Psoas muscle (tissue), 8 donors: ENCODE results near the gene SETX. TPM values are rescaled to one million over a fixed set of nuclear protein-coding genes. Genes with fewer than 3 reads are reported as not detected.

Experiments
- ATAC-seq, 4 donors: fragments of 200-7000 bp; cut with Tn5 transposase; one replicate each; pipeline ENCODE4 v1.9.1; 2020; ENCODE audit warnings: moderate library complexity in 3 of 4, mild to moderate bottlenecking in 2 of 4
- DNase-seq, 2 donors: peaks; one replicate each; pipeline ENCODE4 v3.0.0-alpha.2; 2020
- H3K27ac ChIP-seq: fragments of 200-600 bp; one replicate; pipeline ENCODE4 v1.8.0; 2022
- H3K27me3 ChIP-seq, 3 donors: fragments of 200-600 bp in 1 of 3; one replicate each; pipeline versions ENCODE4 v1.6.1 to v1.8.0; 2013 to 2022; ENCODE audit warnings: low read length in 2 of 3, mild to moderate bottlenecking in 2 of 3, moderate library complexity in 1 of 3; ENCODE audit not compliant: insufficient read depth in 3 of 3
- H3K36me3 ChIP-seq, 2 donors: fragments of 200-600 bp in 1 of 2; one replicate each; pipeline versions ENCODE4 v1.6.1 to v1.8.0; 2013 to 2022; ENCODE audit warnings: low read depth in 1 of 2, mild to moderate bottlenecking in 1 of 2, moderate library complexity in 1 of 2; ENCODE audit not compliant: insufficient read depth in 1 of 2
- H3K4me1 ChIP-seq: fragments of 200-600 bp; one replicate; pipeline ENCODE4 v1.8.0; 2022
- H3K4me3 ChIP-seq: fragments of 200-600 bp; one replicate; pipeline ENCODE4 v1.8.0; 2022; ENCODE audit warnings: mild to moderate bottlenecking
- H3K9me3 ChIP-seq: fragments of 200-600 bp; one replicate; pipeline ENCODE4 v1.8.0; 2022
- CTCF ChIP-seq: fragments of 200-600 bp; IDR thresholded peaks from one replicate; pipeline ENCODE4 v1.8.0; 2022; ENCODE audit warnings: antibody characterized with exemption
- WGBS, 3 donors: extraction: QIAGEN DNeasy Blood & Tissue Kit; methylation state at CpG; one replicate each; pipeline versions ENCODE4 v1.1.6 to v1.1.7; 2013; 5-methylcytosine and 5-hydroxymethylcytosine counted together
- intact Hi-C, 2 donors: fragments of 100-400 bp; cut with DNase I; formaldehyde crosslinking; loops; one replicate each; pipeline versions ENCODE4 v1.11.0 to v1.14.2; 2022
- polyA plus RNA-seq, 3 donors: library from polyadenylated mRNA; stranded (reverse); fragments of 200-250 nt; gene quantifications; one replicate each; pipeline ENCODE4 v1.2.3, GENCODE V29; 2013
- total RNA-seq, 4 donors: library from RNA; stranded (reverse); fragmentation: NEBNext Ultra II Directional in 2 of 4; extraction: Animal tissue kit (Norgen Biotek cat#: 25700) in 2 of 4; gene quantifications; one replicate each; pipeline versions ENCODE4 v1.2.1 to v1.2.4, GENCODE V29; 2021 to 2023
- donor health status: healthy with polysubstance abuse.
- donor health status: DM: no; HTN: no; CAD: no; lungs with moderate emphysema.
- donor health status: Bipolar disorder and iron deficiency.
- donor health status: healthy.
- donor health status: DM: yes; HTN: yes; CAD: no.
- donor health status: DM: no; HTN: no; CAD: no.
- donor health status: DM: no; HTN: no; CAD: no.
- donor health status: DM: yes; HTN: yes; CAD: no.

Gene SETX
- total and polyA plus RNA-seq, 7 donors, result 10.0 to 26.8 (median 20.6) TPM

GRCh38 chr9:132228062-132228461, 126.7 kb downstream of the SETX start:
- no peaks in the 10 kb centered on the region for H3K9me3 ChIP-seq

DNA sequence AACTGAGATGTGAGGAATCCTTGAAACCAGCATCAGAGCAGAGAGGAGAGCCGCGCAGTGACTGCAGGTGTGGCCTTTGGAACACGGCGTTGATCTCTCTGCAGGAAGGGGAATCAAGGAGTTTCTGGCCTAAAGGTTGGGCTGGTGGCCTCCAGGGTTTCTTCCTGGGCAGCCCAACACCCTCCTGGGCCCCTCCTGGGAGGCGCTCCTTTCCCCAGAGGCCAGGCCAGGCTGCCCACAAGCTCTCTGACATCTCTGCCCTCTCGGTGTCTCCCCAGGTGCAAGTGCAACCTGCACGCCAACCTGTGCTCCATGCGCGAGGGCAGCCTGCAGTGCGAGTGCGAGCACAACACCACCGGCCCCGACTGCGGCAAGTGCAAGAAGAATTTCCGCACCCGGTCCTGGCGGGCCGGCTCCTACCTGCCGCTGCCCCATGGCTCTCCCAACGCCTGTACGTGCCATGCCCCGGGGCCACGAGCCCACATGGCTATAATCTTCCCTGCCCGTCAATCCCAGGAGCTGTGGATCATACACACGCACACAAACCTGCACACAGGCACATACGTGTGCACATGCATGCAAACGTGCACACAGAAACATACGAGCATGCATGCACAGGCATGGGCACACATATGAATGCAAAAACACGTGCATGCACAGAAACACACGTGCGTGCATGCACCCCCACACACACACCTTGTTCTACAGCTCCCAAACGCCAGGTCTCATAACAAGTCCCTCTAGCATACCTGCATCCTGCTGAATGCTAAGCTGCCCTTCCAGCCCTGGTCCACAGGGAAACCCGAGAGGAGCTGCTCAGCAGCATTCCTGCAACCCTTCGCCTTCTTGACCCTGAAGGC, 128.0 kb downstream of the SETX start:
- DNase-seq (peak in 1 of 2 donors; percentile 45), ATAC-seq (no peak)
- Histone ChIP-seq H3K27ac (no peak overlapping the region), H3K36me3 (no peaks in the 10 kb centered on the region), H3K27me3 (peaks cover 0 to 23% (median 6%) of the 10 kb centered on the region in 3 donors), H3K4me1 (no peaks in the 10 kb centered on the region), H3K9me3 (no peaks in the 10 kb centered on the region), H3K4me3 (no peak overlapping the region)
- WGBS, 3 donors, result 81 to 86% (median 82%) methylated on average over 34 of the region's 34 CpGs
- no peak for TF ChIP-seq CTCF
- intact Hi-C loops, result no loop called here

More at GRCh38 chr9:132228062-132228461, 126.7 kb downstream of the SETX start:
- Histone ChIP-seq H3K36me3 (no peaks in the 10 kb centered on the region), H3K27me3 (peaks cover 0 to 33% (median 8%) of the 10 kb centered on the region in 3 donors), H3K27ac (no peak overlapping the region), H3K4me1 (no peaks in the 10 kb centered on the region), H3K4me3 (no peak overlapping the region)
- WGBS, 3 donors, result 33 to 48% (median 43%) methylated on average over 12 of the region's 12 CpGs
- TF ChIP-seq CTCF, result no peak
- intact Hi-C loops, result no loop called here
- DNase-seq, result no peak
- ATAC-seq, result no peak

DNA sequence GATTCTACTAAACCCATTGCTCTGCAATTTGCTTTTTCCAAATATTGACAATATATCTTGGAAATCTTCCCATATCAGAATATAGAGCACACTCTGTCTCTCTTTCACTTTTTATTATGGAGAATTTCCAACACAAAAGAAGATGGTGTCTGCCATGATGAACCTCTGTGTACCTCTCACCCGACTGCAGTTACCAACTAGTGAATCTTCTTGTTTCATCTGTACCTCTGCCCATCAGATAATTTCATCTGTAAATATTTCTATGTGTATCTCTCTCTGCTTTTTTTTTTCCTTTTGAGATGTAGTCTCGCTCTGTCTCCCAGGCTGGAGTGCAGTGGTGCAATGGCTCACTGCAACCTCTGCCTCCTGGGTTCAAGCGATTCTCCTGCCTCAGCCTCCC, 130.1 kb downstream of the SETX start:
- TF ChIP-seq CTCF, result no peak
- Histone ChIP-seq H3K36me3 (no peaks in the 10 kb centered on the region), H3K27ac (no peak overlapping the region), H3K4me1 (no peaks in the 10 kb centered on the region), H3K4me3 (no peak overlapping the region), H3K9me3 (no peaks in the 10 kb centered on the region), H3K27me3 (peaks cover 0 to 7% (median 0%) of the 10 kb centered on the region in 3 donors)
- DNase-seq, result no peak
- ATAC-seq, result no peak
- WGBS, 3 donors, result 90 to 91% (median 90%) methylated on average over 3 of the region's 3 CpGs
- intact Hi-C loops, result no loop called here

- TF ChIP-seq CTCF, result no peak
- WGBS, 3 donors, result 83 to 89% (median 85%) methylated on average over 6 of the region's 6 CpGs
- H3K36me3 ChIP-seq, result no peaks in the 10 kb centered on the region
- no peak overlapping the region for H3K4me3 ChIP-seq
- DNase-seq, result no peak
- H3K9me3 ChIP-seq, result no peaks in the 10 kb centered on the region
- H3K4me1 ChIP-seq, result peaks cover 5% of the 10 kb centered on the region
- ATAC-seq, result no peak
- peaks cover 0 to 6% (median 0%) of the 10 kb centered on the region in 3 donors for H3K27me3 ChIP-seq
- intact Hi-C loops, result no loop called here
- H3K27ac ChIP-seq, result no peak overlapping the region
Observed at GRCh38 chr9:132221941-132222340, 132.8 kb downstream of the SETX start.
